Measurements from ENCODE around the gene RCE1. TPM values are rescaled to one million over a fixed set of nuclear protein-coding genes. Genes with fewer than 3 reads are reported as not detected.

RCE1 gene
- polyA plus RNA-seq, 1 experiment, result 20.1 TPM

- TF ChIP-seq CTCF (IDR thresholded peaks at IDR 0.05; ENCODE audit: insufficient read depth, low read depth, low read length), result no peak
- no peaks in the 10 kb centered on the region for H3K27me3 ChIP-seq (ENCODE audit: control insufficient read depth, insufficient read depth, low read length)
- POLR2A ChIA-PET, result no interaction called here
These were observed 21.1 kb downstream of the RCE1 start for GRCh38 chr11:66864172-66864901.

GRCh38 chr11:66864924-66865697, 21.9 kb downstream of the RCE1 start:
- Histone ChIP-seq H3K4me3 (ENCODE audit: low read depth, low read length) (no peak overlapping the region), H3K27me3 (ENCODE audit: control insufficient read depth, insufficient read depth, low read length) (no peaks in the 10 kb centered on the region), H3K36me3 (ENCODE audit: control insufficient read depth, insufficient read depth, low read length) (peaks cover 3% of the 10 kb centered on the region)
- CTCF ChIA-PET, result interaction anchor here (0.7 kb wide), 1 partner anchor 94 kb away, joined by 3 read pairs; no protein-coding TSS in a partner anchor
- no peak for DNase-seq (ENCODE audit: low read depth)
- POLR2A ChIA-PET, result no interaction called here
- no peak for TF ChIP-seq CTCF (IDR thresholded peaks at IDR 0.05; ENCODE audit: insufficient read depth, low read depth, low read length)

More at GRCh38 chr11:66864172-66864901, 21.1 kb downstream of the RCE1 start:
- no peak overlapping the region for H3K4me3 ChIP-seq (ENCODE audit: low read depth, low read length)
- DNase-seq (ENCODE audit: low read depth), result no peak
- CTCF ChIA-PET, result no interaction called here
- H3K36me3 ChIP-seq (ENCODE audit: control insufficient read depth, insufficient read depth, low read length), result peaks cover 4% of the 10 kb centered on the region; the same call in 1 of the 2 replicates

GRCh38 chr11:66866007-66866406, 22.8 kb downstream of the RCE1 start:
- Histone ChIP-seq H3K27me3 (ENCODE audit: control insufficient read depth, insufficient read depth, low read length) (no peaks in the 10 kb centered on the region), H3K36me3 (ENCODE audit: control insufficient read depth, insufficient read depth, low read length) (peaks cover 3% of the 10 kb centered on the region), H3K4me3 (ENCODE audit: low read depth, low read length) (no peak overlapping the region)
- TF ChIP-seq CTCF (IDR thresholded peaks at IDR 0.05; ENCODE audit: insufficient read depth, low read depth, low read length), result no peak
- ChIA-PET POLR2A (no interaction called here), CTCF (no interaction called here)
- DNase-seq (ENCODE audit: low read depth), result no peak

- CTCF ChIA-PET, result interaction anchor here (2.1 kb wide), 1 partner anchor 15 kb away, joined by 6 read pairs; no protein-coding TSS in a partner anchor
- no peaks in the 10 kb centered on the region for H3K27me3 ChIP-seq (ENCODE audit: control insufficient read depth, insufficient read depth, low read length)
- POLR2A ChIA-PET, result no interaction called here
- H3K4me3 ChIP-seq (ENCODE audit: low read depth, low read length), result no peak overlapping the region
- peaks cover 6% of the 10 kb centered on the region for H3K36me3 ChIP-seq (ENCODE audit: control insufficient read depth, insufficient read depth, low read length)
- TF ChIP-seq CTCF (IDR thresholded peaks at IDR 0.05; ENCODE audit: insufficient read depth, low read depth, low read length), result no peak
- DNase-seq (ENCODE audit: low read depth), result no peak
These were observed 23.3 kb downstream of the RCE1 start for GRCh38 chr11:66866511-66866986.

- ChIA-PET POLR2A (no interaction called here), CTCF (interaction anchor here (2.1 kb wide), 1 partner anchor 14 kb away, joined by 6 read pairs; no protein-coding TSS in a partner anchor)
- Histone ChIP-seq H3K4me3 (ENCODE audit: low read depth, low read length) (no peak overlapping the region), H3K27me3 (ENCODE audit: control insufficient read depth, insufficient read depth, low read length) (no peaks in the 10 kb centered on the region), H3K36me3 (ENCODE audit: control insufficient read depth, insufficient read depth, low read length) (peaks cover 6% of the 10 kb centered on the region)
- TF ChIP-seq CTCF (IDR thresholded peaks at IDR 0.05; ENCODE audit: insufficient read depth, low read depth, low read length), result no peak
- DNase-seq (ENCODE audit: low read depth), result no peak
These were observed 24.3 kb downstream of the RCE1 start for GRCh38 chr11:66867425-66868040.

Measured in BJ (cell line).